COLO668 (cell line): Measurements from ENCODE around the gene MNT.

Source experiments
- DNase-seq: peaks from one replicate; lab custom pipeline; 2025; ENCODE audit not compliant: unreplicated experiment; lab: John Stamatoyannopoulos, UW

The MNT gene

DNA sequence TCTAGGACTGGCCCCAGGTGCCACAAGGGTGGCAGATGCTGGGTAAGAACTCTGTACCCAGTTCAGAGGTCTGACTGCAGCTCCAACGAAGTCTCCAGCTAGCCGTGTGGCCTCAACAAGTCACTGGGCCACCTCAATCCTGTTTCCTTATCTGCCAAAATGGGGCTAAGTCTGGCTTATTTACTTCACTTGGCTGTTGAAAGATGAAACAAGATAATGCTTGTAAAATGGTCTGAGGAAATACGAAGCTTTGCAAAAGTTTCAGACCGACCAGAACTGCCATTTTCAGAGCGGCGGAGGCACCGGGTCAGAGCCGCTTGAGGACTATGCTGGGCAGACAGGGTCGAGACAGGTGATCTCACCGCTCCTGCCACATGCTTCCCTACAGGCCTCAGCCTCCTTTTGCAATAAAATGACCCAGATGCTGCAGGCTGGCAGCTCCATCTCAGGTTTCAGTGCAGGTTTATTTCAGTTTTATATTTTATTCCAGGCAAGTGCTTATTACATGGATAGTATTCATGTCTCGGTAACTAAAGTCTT, 17.2 kb downstream of the MNT start:
- DNase-seq, result no peak

DNA sequence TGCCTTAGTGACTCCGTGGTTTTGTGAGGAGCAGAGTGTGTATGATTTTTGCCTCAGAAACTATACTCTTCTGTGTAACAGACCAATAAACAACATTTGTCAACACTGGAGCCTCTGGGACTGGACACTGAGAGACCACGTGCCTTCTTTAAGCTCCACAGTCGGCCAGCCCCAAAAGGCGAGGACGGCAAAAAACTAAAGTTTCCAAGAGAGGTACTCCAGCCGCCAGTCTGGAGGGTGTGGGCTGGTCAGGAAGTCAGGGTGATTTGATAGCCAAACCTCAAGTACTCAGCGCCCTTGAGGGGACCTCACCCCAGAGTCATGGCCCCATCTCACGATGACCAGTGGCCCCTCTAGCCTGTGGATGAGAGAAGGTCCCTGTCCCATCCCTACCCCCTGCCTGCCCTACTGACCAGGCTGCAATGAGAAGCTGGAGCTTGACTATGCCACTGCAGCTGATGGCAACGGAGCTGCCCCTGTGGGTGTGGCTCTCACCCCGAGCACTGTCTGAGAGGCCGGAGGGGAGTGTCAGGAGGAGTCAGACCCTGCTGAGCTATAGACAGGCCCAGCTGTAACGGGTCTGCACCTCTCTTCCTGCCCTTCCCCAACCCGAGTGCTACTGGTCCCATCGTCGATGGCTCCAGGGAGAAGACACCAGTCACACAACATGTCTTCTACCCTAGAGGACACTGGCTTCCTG, 19.8 kb downstream of the MNT start:
- no peak for DNase-seq

- no peak for DNase-seq
These were observed 20.5 kb downstream of the MNT start for GRCh38 chr17:2380226-2380922.

DNA sequence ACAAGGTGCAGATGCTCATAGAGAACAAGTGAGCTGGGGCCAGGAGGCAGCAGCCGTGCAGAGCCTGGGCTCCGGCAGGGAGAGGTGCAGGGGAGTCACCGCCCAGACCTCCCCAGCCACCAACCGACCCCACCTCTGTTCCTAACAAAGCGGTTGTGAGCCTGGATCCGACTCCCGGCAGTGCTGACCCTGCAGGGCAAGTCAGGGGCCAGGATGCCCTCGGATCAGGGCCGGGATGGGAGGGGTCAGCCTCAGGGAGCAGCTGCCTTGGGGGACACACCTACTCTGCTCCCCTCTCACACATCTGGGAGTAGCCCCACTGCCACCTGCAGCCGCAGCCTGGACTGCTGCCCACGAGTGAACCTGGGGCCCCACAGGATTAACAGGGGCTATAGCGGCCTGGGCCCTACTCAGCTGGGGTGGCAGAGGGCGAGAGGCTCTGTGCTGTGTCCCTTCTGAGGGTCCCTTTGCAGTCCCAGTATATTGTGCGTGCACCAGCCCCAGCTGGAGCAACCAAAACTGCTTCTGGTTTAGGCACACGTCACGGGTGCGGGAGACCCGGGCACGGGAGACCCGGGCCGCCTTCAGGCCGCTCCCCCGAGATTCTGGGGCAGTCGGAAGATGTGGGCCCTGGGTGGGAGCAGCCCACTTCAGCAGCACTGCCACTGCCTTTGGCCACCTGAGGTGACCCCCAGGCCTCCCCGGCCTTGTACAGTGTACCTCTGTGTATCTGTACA, 21.2 kb downstream of the MNT start:
- DNase-seq, result no peak

DNA sequence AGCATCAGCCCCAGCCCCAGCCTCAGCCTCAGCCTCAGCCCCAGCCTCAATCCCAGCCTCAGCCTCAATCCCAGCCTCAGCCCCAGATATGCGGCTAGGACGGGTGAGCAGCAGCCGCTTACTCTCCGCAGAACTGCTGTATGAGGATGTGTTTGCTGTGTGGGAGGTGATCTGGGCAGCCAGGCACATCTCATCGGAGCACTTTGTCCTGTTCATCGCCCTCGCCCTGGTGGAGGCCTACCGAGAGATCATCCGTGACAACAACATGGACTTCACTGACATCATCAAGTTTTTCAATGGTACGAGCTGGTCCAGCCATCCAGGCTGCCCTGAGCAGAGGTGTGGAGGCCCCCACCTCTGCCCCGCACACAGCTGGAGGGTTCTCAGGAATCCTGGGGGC, 22.0 kb downstream of the MNT start:
- no peak for DNase-seq

GRCh38 chr17:2377659-2378058, 23.2 kb downstream of the MNT start:
- no peak for DNase-seq

DNA sequence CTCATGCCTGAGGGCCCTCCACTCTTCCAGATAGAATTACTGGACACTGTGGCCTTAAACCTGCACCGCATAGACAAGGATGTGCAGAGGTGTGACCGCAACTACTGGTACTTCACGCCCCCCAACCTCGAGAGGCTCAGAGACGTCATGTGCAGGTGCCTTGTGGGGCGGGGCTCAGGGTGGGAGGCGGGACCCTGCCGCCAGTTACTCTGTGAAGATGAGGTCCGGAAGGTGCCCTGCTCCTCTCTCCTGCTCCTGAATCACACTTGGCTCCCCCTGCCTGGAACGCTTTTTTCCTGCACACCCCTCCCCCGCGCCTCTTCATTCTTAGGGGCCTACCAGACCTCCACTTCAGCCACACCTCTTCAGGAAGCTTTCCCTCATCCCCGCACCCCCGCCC, 24.8 kb downstream of the MNT start:
- DNase-seq, result no peak

GRCh38 chr17:2375406-2375805, 25.5 kb downstream of the MNT start:
- no peak for DNase-seq

- DNase-seq, result no peak
These were observed 26.1 kb downstream of the MNT start for GRCh38 chr17:2374549-2375285.

DNA sequence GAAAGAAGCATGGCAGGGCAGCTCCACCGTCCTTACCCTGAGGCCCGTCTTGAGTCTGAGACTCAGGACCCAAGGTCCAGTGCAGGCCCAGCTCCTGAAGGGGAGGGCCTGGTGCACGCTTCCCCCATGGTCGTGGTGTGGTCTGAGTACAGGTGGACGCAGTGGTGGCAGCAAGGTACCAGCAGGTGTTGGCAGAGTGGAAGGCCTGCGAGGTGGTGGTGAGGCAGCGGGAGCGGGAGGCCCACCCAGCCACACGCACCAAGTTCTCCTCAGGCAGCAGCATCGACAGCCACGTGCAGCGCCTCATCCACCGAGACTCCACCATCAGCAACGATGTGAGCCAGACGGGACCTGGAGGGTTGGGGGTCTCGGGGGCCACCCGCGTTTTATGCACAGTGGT, 27.7 kb downstream of the MNT start:
- no peak for DNase-seq

GRCh38 chr17:2372681-2373080, 28.2 kb downstream of the MNT start:
- no peak for DNase-seq

DNA sequence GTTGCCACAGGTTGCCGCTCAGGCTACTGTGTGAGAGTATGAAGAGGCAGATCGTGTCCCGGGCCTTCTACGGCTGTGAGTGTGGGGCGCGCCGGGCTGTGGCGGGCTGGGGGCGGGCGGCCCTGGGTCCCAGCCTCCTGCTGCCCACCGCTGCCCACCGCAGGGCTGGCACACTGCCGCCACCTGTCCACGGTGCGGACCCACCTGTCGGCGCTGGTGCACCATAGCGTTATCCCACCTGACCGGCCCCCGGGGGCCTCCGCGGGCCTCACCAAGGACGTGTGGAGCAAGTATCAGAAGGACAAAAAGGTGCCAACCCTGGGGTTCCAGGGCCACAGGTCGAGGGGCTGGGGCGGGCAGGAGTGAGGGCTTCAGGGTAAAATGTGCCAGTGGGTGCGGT, 28.7 kb downstream of the MNT start:
- no peak for DNase-seq

DNA sequence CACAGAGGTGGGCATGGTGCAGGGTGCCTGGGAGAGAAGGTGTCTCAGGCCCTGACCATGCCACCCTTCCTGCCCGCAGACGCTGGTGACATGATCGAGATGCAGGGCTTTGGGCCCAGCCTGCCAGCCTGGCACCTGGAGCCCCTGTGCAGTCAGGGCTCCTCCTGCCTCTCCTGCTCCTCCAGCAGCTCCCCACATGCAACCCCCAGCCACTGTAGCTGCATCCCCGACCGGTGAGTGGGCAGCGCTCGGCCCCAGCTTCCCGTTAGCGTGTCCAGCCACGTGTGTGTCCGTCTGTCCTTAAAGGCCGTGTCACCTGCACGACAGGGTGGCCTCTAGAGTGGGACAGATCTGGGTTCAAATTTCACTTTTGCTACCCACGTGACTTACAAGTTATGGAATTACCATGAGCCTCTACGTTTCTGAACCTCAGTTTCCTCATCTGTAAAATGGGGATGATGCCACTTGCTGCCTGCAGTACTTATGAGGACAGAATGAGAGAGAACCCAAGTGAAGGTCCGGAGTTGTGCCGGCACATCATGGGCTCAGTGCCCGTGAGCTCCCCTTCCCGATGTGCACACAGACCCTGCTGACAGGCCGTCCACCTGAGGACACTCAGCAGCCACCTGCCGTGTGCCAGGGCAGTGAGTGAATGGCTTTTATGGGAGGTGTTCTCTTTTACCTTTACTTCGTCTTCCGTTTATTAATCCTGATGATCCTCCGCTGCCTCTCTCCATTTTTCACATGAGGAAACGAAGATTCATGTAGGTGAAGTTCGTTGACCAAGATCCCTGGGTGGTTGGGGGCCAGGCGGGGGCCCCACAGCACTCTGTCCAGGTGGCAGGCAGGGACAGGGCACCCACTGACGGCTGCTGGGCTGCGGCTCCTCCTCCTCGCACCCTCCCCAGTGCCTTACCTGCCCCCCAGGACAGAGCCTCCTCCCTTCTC, 29.4 kb downstream of the MNT start:
- DNase-seq, result no peak

GRCh38 chr17:2370211-2370589, 30.7 kb downstream of the MNT start:
- DNase-seq, result no peak

GRCh38 chr17:2369551-2370210, 31.2 kb downstream of the MNT start:
- DNase-seq, result no peak

DNA sequence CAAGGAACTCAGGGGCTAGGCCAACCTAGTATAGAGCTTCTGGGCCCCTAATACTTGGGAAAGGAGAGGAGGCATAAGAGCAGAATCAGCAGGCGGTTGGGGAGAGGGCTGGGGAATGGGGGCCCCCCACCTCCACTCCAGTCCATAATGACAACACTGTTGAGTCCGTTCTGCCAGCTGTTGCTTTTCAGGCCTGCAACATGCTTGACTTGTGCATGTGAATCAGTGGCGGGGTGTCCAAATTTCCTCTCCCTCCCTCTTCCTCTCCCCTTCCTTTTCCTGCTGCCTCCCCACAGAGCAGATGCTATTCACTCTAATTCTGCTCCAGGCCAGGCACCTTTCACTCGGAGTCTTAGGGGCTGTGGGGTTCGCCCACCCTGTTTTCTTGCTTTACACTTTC, 31.8 kb downstream of the MNT start:
- no peak for DNase-seq

DNA sequence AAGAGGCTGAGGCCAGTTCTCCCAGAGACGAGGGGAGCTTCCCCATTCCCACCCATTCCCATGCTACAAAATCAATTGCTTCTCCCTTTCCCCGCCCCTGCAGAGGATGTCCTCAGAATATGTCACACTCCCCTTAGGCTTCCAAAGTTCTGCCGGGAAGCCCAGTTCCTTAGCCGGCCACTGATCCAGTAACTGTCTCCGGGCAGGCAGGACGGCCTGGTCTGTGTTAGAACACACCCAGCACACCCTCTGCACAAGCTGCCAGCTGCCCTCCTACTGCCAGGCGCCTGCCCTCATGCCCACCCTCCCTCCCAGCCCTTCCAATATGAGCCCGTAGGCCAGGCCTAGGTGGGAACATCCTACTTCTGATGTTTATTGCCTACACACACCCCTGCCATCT, 32.5 kb downstream of the MNT start:
- no peak for DNase-seq

DNA sequence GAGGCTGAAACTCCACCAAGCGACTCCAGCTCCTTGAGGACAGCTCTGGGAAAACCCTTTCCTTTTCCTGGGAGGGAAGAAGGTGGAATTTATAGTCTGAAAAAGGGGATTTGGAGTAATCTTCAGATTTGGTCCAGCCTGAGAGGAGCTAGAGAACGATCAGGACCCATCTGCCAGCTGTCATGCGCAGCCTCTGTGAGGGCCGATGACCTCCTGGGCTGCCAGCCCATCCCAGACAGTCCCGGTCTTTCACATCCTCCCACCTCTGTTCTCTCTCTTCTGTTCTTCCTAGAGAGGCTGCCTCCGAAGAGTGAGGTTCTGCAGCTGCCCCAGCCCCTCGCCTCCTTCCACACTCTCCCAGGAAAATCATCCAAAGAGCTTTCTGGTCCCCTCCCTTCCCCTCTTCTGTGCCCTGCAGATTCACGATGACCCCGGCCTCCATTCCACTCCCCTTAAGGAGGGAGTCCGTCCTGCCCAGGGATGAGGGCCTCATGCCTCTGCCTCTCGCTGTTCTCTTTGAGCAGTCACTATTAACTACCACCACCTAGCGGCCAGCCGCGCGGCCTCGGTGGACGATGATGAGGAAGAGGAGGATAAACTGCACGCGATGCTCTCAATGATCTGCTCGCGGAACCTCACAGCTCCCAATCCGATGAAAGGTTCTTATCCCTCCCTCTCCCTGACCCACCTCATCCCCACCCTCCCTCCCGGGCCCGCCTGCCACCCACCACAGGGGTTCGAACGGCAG, 33.9 kb downstream of the MNT start:
- DNase-seq, result peak; percentile 2

- no peak for DNase-seq
These were observed 35.7 kb downstream of the MNT start for GRCh38 chr17:2365132-2365531.
